Glutamatergic neuron (in vitro differentiated cells): Measurements from ENCODE around the gene ANXA6. TPM values are rescaled to one million over a fixed set of nuclear protein-coding genes. Genes with fewer than 3 reads are reported as not detected.

Experiments used
- DNase-seq: peaks from one replicate; pipeline ENCODE4 v3.0.0; 2022
- H3K27ac Mint-ChIP-seq: one replicate; pipeline ENCODE4 v1.8.0; 2020; ENCODE audit warnings: mild to moderate bottlenecking, mixed read lengths, inconsistent platforms; ENCODE audit not compliant: unreplicated experiment
- H3K27me3 Mint-ChIP-seq: one replicate; pipeline ENCODE4 v1.8.0; 2020; ENCODE audit warnings: mild to moderate bottlenecking, moderate library complexity, mixed read lengths, inconsistent platforms; ENCODE audit not compliant: unreplicated experiment
- H3K36me3 Mint-ChIP-seq: one replicate; pipeline ENCODE4 v1.8.0; 2020; ENCODE audit warnings: mild to moderate bottlenecking, mixed read lengths, inconsistent platforms; ENCODE audit not compliant: unreplicated experiment
- H3K4me1 Mint-ChIP-seq: one replicate; pipeline ENCODE4 v1.8.0; 2020; ENCODE audit warnings: mild to moderate bottlenecking, low read depth, mixed read lengths, inconsistent platforms; ENCODE audit not compliant: unreplicated experiment
- H3K4me3 Mint-ChIP-seq: one replicate; pipeline ENCODE4 v1.8.0; 2020; ENCODE audit warnings: mild to moderate bottlenecking, mixed read lengths, inconsistent platforms; ENCODE audit not compliant: unreplicated experiment
- H3K9me3 Mint-ChIP-seq: one replicate; pipeline ENCODE4 v1.8.0; 2020; ENCODE audit warnings: mild to moderate bottlenecking, moderate library complexity, mixed read lengths, inconsistent platforms; ENCODE audit not compliant: unreplicated experiment
- total RNA-seq: library from RNA; stranded (reverse); fragmentation: NEBNext Ultra II Directional; extraction: Animal tissue kit (Norgen Biotek cat#: 25700); gene quantifications from one replicate; pipeline ENCODE4 v1.2.1, GENCODE V29; 2021; ENCODE audit not compliant: unreplicated experiment
- TF ChIP-seq, protein P1 (sequence below): fragments of 200-600 bp; sonication (generic); IDR thresholded peaks from one replicate; pipeline ENCODE4 v1.5.0; 2021; ENCODE audit not compliant: partially characterized antibody, unreplicated experiment

Gene ANXA6
- total RNA-seq, 1 donor from 2014 or later: 143 TPM

DNA sequence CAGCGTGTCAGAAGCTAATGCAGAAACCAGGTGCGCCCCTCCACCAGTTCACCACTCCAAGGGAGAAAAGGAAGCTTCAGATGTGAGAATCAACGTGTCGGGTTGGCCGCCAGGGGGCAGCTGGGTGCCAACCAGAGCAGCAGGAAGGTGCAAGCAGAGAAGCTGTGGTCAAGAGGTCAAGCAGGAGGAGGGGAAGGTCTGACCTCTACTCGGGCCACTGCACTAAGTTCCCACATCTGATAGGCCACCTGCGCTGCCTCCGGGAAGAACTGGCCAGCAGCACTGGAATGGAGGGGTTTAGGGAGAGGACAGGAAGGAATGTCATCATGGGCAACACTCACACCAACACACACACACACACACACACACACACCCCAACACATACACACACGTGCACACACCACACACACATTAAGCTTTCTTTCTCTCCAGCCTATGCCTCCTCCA is 31.4 kb downstream of the ANXA6 start:
- peaks cover 6% of the 10 kb centered on the region for H3K36me3 Mint-ChIP-seq
- H3K4me3 Mint-ChIP-seq: no peak overlapping the region
- H3K27me3 Mint-ChIP-seq: peaks cover 1% of the 10 kb centered on the region
- peak; percentile 80 for DNase-seq
- no peak overlapping the region for H3K27ac Mint-ChIP-seq
- TF ChIP-seq, protein P1, sequence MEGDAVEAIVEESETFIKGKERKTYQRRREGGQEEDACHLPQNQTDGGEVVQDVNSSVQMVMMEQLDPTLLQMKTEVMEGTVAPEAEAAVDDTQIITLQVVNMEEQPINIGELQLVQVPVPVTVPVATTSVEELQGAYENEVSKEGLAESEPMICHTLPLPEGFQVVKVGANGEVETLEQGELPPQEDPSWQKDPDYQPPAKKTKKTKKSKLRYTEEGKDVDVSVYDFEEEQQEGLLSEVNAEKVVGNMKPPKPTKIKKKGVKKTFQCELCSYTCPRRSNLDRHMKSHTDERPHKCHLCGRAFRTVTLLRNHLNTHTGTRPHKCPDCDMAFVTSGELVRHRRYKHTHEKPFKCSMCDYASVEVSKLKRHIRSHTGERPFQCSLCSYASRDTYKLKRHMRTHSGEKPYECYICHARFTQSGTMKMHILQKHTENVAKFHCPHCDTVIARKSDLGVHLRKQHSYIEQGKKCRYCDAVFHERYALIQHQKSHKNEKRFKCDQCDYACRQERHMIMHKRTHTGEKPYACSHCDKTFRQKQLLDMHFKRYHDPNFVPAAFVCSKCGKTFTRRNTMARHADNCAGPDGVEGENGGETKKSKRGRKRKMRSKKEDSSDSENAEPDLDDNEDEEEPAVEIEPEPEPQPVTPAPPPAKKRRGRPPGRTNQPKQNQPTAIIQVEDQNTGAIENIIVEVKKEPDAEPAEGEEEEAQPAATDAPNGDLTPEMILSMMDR: peak; percentile 87
- peaks cover 7% of the 10 kb centered on the region for H3K4me1 Mint-ChIP-seq
- H3K9me3 Mint-ChIP-seq: peaks cover 12% of the 10 kb centered on the region

- H3K4me1 Mint-ChIP-seq: peaks cover 7% of the 10 kb centered on the region
- TF ChIP-seq, protein P1: no peak
- H3K4me3 Mint-ChIP-seq: no peak overlapping the region
- no peak for DNase-seq
- no peak overlapping the region for H3K27ac Mint-ChIP-seq
- no peaks in the 10 kb centered on the region for H3K27me3 Mint-ChIP-seq
- peaks cover 12% of the 10 kb centered on the region for H3K9me3 Mint-ChIP-seq
- peaks cover 6% of the 10 kb centered on the region for H3K36me3 Mint-ChIP-seq
Observed at GRCh38 chr5:151125421-151125820, 32.2 kb downstream of the ANXA6 start.

DNA sequence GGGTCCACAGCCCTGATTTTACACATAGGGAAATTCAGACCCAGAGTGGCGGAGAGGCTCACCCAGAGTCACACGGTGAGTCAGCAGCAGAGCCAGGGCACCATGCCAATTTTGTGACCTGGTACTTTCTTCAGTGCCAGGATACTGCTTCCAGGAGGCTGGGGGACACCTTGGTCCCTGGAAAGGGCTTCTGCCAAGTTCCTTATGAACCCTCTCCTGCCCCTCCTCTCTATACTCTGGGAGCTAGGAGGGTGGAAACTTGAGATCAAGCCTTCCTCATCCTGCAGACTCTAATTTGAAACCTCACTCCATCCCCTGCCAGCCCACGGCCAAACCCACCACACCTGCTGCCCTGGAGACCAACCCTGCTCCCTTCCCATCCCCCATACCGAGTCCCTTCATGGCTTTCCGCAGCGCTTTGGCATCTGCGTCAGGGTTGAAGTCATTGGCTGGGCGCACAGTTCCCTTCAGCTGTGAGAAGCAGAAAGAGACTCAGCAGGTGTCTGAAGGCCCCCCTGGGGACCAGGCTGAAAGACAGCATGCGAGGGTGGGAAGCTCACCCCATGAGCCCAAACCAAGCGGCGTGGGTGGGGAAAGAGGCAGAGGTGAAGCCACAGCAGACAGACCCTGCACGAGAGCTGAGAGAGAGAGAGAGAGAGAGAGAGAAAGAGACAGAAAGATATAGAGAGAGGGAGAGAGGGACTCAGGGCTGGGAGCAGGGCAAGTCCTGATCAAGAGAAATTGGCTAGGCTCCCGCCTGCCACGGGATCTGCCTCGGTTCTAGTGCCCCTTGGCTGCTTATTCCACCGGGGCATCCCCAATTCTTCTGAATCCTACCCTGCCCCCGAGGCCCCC is 33.5 kb downstream of the ANXA6 start:
- Mint-ChIP-seq H3K9me3 (peaks cover 12% of the 10 kb centered on the region), H3K4me1 (peaks cover 7% of the 10 kb centered on the region), H3K36me3 (peaks cover 6% of the 10 kb centered on the region), H3K4me3 (no peak overlapping the region), H3K27me3 (no peaks in the 10 kb centered on the region), H3K27ac (no peak overlapping the region)
- TF ChIP-seq, protein P1: no peak
- no peak for DNase-seq

- DNase-seq: no peak
- H3K36me3 Mint-ChIP-seq: peaks cover 6% of the 10 kb centered on the region
- H3K27ac Mint-ChIP-seq: no peak overlapping the region
- H3K9me3 Mint-ChIP-seq: peaks cover 11% of the 10 kb centered on the region
- H3K4me3 Mint-ChIP-seq: no peak overlapping the region
- TF ChIP-seq, protein P1: no peak
- H3K27me3 Mint-ChIP-seq: no peaks in the 10 kb centered on the region
- peaks cover 10% of the 10 kb centered on the region for H3K4me1 Mint-ChIP-seq
Observed at GRCh38 chr5:151122828-151123227, 34.8 kb downstream of the ANXA6 start.

DNA sequence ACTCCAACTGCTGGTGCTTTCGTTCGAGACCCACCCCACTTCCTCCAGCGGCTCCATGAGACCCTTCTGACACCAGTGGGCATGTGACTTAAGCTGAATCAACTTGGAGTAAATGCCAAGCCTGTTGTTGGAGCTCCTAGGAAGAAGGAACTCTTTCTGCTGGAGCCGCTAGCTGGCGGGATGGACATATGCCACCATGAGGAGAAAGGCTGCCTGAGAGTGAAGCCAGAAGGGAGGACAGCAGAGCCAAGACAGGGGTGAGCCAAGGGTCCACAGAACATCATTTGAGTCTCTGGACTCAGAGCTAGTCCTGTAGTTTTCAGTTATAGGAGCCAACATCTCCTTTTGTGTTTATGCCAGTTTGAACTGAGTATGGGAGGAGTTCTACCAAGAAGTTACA is 35.9 kb downstream of the ANXA6 start:
- Mint-ChIP-seq H3K27ac (no peak overlapping the region), H3K36me3 (peaks cover 6% of the 10 kb centered on the region), H3K9me3 (peaks cover 11% of the 10 kb centered on the region), H3K4me3 (no peak overlapping the region), H3K27me3 (no peaks in the 10 kb centered on the region), H3K4me1 (peaks cover 10% of the 10 kb centered on the region)
- TF ChIP-seq, protein P1: no peak
- DNase-seq: no peak
